CD14-positive monocyte (primary cell): ENCODE measurements around the gene LCA5. TPM values are rescaled to one million over a fixed set of nuclear protein-coding genes. Genes with fewer than 3 reads are reported as not detected.

Experiments used
- DNase-seq, 3 donors: peaks; one replicate each; pipeline ENCODE4 v3.0.0-alpha.2; 2011 to 2022
- H2AFZ ChIP-seq: 2 replicates; pipeline ENCODE4 v1.6.0; 2012; ENCODE audit warnings: mild to moderate bottlenecking, low read depth, low read length, inconsistent platforms; ENCODE audit not compliant: insufficient read depth, poor library complexity, severe bottlenecking
- H3K27ac ChIP-seq, 2 donors: 1 replicate in 1 of 2; 2 replicates in 1 of 2; pipeline ENCODE4 v1.5.1; 2012 to 2013; ENCODE audit warnings: low read length in 2 of 2, control low read depth in 1 of 2, inconsistent platforms in 1 of 2, low read depth in 1 of 2, mild to moderate bottlenecking in 1 of 2
- H3K27me3 ChIP-seq, 2 donors: one replicate each; pipeline versions ENCODE4 v1.6.0 to v1.6.1; 2011 to 2013; ENCODE audit warnings: low read length in 2 of 2; ENCODE audit not compliant: control insufficient read depth in 2 of 2, insufficient read depth in 2 of 2
- H3K36me3 ChIP-seq, 2 donors: replicated peaks in 1 of 2; 1 replicate in 1 of 2; 2 replicates in 1 of 2; pipeline versions ENCODE4 v1.5.1 to v1.6.1; 2012 to 2013; ENCODE audit warnings: low read length in 2 of 2, control low read depth in 1 of 2, inconsistent platforms in 1 of 2, mild to moderate bottlenecking in 1 of 2; ENCODE audit not compliant: insufficient read depth in 2 of 2, control insufficient read depth in 1 of 2
- H3K4me1 ChIP-seq, 2 donors: 1 replicate in 1 of 2; 2 replicates in 1 of 2; pipeline versions ENCODE4 v1.5.1 to v1.6.1; 2012 to 2013; ENCODE audit warnings: low read length in 2 of 2, control low read depth in 1 of 2, inconsistent platforms in 1 of 2, mild to moderate bottlenecking in 1 of 2, moderate library complexity in 1 of 2; ENCODE audit not compliant: insufficient read depth in 2 of 2, control insufficient read depth in 1 of 2
- H3K4me2 ChIP-seq: replicated peaks from 2 replicates; pipeline ENCODE3; 2012; ENCODE audit warnings: low read length, moderate library complexity, mild to moderate bottlenecking; ENCODE audit not compliant: poor library complexity, severe bottlenecking; ENCODE audit errors: extremely low read depth
- H3K4me3 ChIP-seq, 3 experiments: fragments of 200-600 bp in 1 of 3; sonication (generic) in 1 of 3; replicated peaks in 1 of 3; 1 replicate in 2 of 3; 2 replicates in 1 of 3; pipeline ENCODE4 v1.5.1; 2011 to 2013; ENCODE audit warnings: low read length in 3 of 3, mild to moderate bottlenecking in 3 of 3, control low read depth in 2 of 3, low read depth in 2 of 3, inconsistent platforms in 1 of 3, moderate library complexity in 1 of 3
- H3K79me2 ChIP-seq: 2 replicates; pipeline ENCODE4 v1.6.0; 2012; ENCODE audit warnings: mild to moderate bottlenecking, control low read depth, inconsistent platforms, low read length, moderate library complexity; ENCODE audit not compliant: insufficient read depth
- H3K9ac ChIP-seq: 2 replicates; pipeline ENCODE4 v1.6.0; 2017; ENCODE audit warnings: low read length, mild to moderate bottlenecking; ENCODE audit not compliant: insufficient read depth, poor library complexity, severe bottlenecking
- H3K9me3 ChIP-seq, 2 donors: replicated peaks in 1 of 2; 1 replicate in 1 of 2; 2 replicates in 1 of 2; pipeline versions ENCODE4 v1.5.1 to v1.6.1; 2012 to 2013; ENCODE audit warnings: low read length in 2 of 2, control low read depth in 1 of 2; ENCODE audit not compliant: control insufficient read depth in 1 of 2, insufficient read depth in 1 of 2
- H4K20me1 ChIP-seq: 2 replicates; pipeline ENCODE4 v1.6.0; 2012; ENCODE audit warnings: mild to moderate bottlenecking, low read length, control low read depth, moderate library complexity; ENCODE audit not compliant: insufficient read depth
- H3K27ac Mint-ChIP-seq, 7 donors: one replicate each; pipeline ENCODE4 v1.8.0; 2020; ENCODE audit warnings: mild to moderate bottlenecking in 7 of 7, mixed read lengths in 7 of 7, moderate library complexity in 6 of 7, inconsistent platforms in 2 of 7
- H3K27me3 Mint-ChIP-seq, 3 donors: one replicate each; pipeline ENCODE4 v1.8.0; 2021 to 2022; ENCODE audit warnings: low read depth in 3 of 3, mild to moderate bottlenecking in 3 of 3, mixed read lengths in 3 of 3, moderate library complexity in 3 of 3, inconsistent platforms in 1 of 3
- H3K36me3 Mint-ChIP-seq, 2 donors: one replicate each; pipeline ENCODE4 v1.8.0; 2020; ENCODE audit warnings: mixed read lengths in 2 of 2, inconsistent platforms in 1 of 2, mild to moderate bottlenecking in 1 of 2
- H3K4me1 Mint-ChIP-seq: one replicate; pipeline ENCODE4 v1.8.0; 2020; ENCODE audit warnings: mild to moderate bottlenecking, mixed read lengths
- H3K4me3 Mint-ChIP-seq, 2 donors: one replicate each; pipeline ENCODE4 v1.8.0; 2020; ENCODE audit warnings: mild to moderate bottlenecking in 2 of 2, mixed read lengths in 2 of 2, moderate library complexity in 1 of 2
- H3K9me3 Mint-ChIP-seq, 7 donors: one replicate each; pipeline ENCODE4 v1.8.0; 2020 to 2022; ENCODE audit warnings: mixed read lengths in 7 of 7, mild to moderate bottlenecking in 6 of 7, moderate library complexity in 6 of 7, inconsistent platforms in 2 of 7
- WGBS: methylation state at CpG from one replicate; pipeline ENCODE4 v1.1.5; 2013; ENCODE audit warnings: missing lambda C conversion rate; ENCODE audit not compliant: insufficient coverage; 5-methylcytosine and 5-hydroxymethylcytosine counted together
- intact Hi-C, 2 donors: fragments of 100-400 bp; cut with micrococcal nuclease; formaldehyde crosslinking; loops; one replicate each; pipeline versions ENCODE4 v1.15.0 to v1.15.1; 2023
- polyA plus RNA-seq, 3 donors: library from polyadenylated mRNA; depleted of rRNA in 1 of 3; unstranded in 2 of 3; stranded (reverse) in 1 of 3; fragments of 300-500 nt in 2 of 3; fragments of >200 nt in 1 of 3; fragmentation: Illumina TruSeq in 2 of 3; gene quantifications; 1 replicate in 2 of 3; 2 replicates in 1 of 3; pipeline ENCODE4 v1.2.3, GENCODE V29; 2012 to 2021
- TF ChIP-seq, protein P1 (sequence below): fragments of 200-600 bp; IDR thresholded peaks from one replicate; pipeline ENCODE4 v1.8.0; 2022; ENCODE audit warnings: antibody characterized with exemption, mild to moderate bottlenecking

The LCA5 gene
- polyA plus RNA-seq, 3 donors, result 0.08 TPM; not detected in 2

- intact Hi-C loops, result no loop called here
- H3K4me3 ChIP-seq, result no peak overlapping the region
- no peaks in the 10 kb centered on the region for H3K4me1 ChIP-seq
- no peak overlapping the region for H3K4me3 Mint-ChIP-seq
- no peak overlapping the region for H3K9ac ChIP-seq
- no peaks in the 10 kb centered on the region for H3K9me3 ChIP-seq
- H3K36me3 Mint-ChIP-seq, result no peaks in the 10 kb centered on the region
- no peak for DNase-seq
- no peaks in the 10 kb centered on the region for H3K4me1 Mint-ChIP-seq
- H3K9me3 Mint-ChIP-seq, result no peaks in the 10 kb centered on the region
- H4K20me1 ChIP-seq, result no peaks in the 10 kb centered on the region
- no peak overlapping the region for H2AFZ ChIP-seq
- TF ChIP-seq, protein P1, sequence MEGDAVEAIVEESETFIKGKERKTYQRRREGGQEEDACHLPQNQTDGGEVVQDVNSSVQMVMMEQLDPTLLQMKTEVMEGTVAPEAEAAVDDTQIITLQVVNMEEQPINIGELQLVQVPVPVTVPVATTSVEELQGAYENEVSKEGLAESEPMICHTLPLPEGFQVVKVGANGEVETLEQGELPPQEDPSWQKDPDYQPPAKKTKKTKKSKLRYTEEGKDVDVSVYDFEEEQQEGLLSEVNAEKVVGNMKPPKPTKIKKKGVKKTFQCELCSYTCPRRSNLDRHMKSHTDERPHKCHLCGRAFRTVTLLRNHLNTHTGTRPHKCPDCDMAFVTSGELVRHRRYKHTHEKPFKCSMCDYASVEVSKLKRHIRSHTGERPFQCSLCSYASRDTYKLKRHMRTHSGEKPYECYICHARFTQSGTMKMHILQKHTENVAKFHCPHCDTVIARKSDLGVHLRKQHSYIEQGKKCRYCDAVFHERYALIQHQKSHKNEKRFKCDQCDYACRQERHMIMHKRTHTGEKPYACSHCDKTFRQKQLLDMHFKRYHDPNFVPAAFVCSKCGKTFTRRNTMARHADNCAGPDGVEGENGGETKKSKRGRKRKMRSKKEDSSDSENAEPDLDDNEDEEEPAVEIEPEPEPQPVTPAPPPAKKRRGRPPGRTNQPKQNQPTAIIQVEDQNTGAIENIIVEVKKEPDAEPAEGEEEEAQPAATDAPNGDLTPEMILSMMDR, result no peak
- H3K27ac ChIP-seq, result no peak overlapping the region
- no peaks in the 10 kb centered on the region for H3K36me3 ChIP-seq
- peaks cover 0 to 2% (median 2%) of the 10 kb centered on the region in 3 donors for H3K27me3 Mint-ChIP-seq
- H3K4me2 ChIP-seq, result no peak overlapping the region
- no peak overlapping the region for H3K27ac Mint-ChIP-seq
- H3K79me2 ChIP-seq, result no peaks in the 10 kb centered on the region
- no peaks in the 10 kb centered on the region for H3K27me3 ChIP-seq
These were observed 17.1 kb upstream of the LCA5 start for GRCh38 chr6:79554305-79554704.

DNA sequence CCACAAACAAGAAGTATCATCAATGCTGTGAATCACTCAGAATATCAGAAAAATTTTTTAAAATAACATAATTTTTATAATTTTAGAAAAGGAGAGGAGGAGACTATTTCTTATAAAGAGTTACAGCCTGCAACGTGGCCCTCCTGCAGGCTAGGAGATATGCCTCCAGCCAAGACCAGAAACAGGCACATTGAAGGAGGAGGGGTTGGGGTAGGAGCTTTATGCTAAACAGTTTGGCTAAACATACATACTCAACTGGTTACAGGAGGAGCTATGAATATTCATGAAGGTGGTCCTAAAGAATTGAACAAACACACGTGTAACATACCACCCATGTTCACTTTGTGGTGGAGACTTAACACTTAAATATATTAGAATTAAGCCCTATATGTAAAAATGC is 14.2 kb upstream of the LCA5 start:
- WGBS, result no CpG with 5 or more reads among the region's 2 CpGs
- H2AFZ ChIP-seq, result no peak overlapping the region
- H3K27ac Mint-ChIP-seq, result no peak overlapping the region

More for the DNA sequence above, 14.2 kb upstream of the LCA5 start:
- H3K9ac ChIP-seq, result no peak overlapping the region
- no peaks in the 10 kb centered on the region for H3K9me3 ChIP-seq
- no peaks in the 10 kb centered on the region for H3K4me1 ChIP-seq
- intact Hi-C loops, result no loop called here
- Mint-ChIP-seq H3K4me1 (no peaks in the 10 kb centered on the region), H3K4me3 (no peak overlapping the region), H3K36me3 (no peaks in the 10 kb centered on the region), H3K9me3 (no peaks in the 10 kb centered on the region), H3K27me3 (peaks cover 0 to 2% (median 2%) of the 10 kb centered on the region in 3 donors)
- no peaks in the 10 kb centered on the region for H3K36me3 ChIP-seq
- no peaks in the 10 kb centered on the region for H4K20me1 ChIP-seq
- TF ChIP-seq, protein P1, result no peak
- H3K27ac ChIP-seq, result no peak overlapping the region
- H3K4me2 ChIP-seq, result no peak overlapping the region
- DNase-seq, result no peak
- no peak overlapping the region for H3K4me3 ChIP-seq
- no peaks in the 10 kb centered on the region for H3K79me2 ChIP-seq
- H3K27me3 ChIP-seq, result no peaks in the 10 kb centered on the region
